ENCODE measurements around the gene ABTB2.

Gene ABTB2

GRCh38 chr11:34324466-34324865, 33.3 kb downstream of the ABTB2 start:
- Histone ChIP-seq H3K9me3 (ENCODE audit: control insufficient read depth, insufficient read depth, low read length) (no peaks in the 10 kb centered on the region), H3K27me3 (ENCODE audit: control insufficient read depth, insufficient read depth, low read length) (no peaks in the 10 kb centered on the region), H3K9ac (ENCODE audit: low read depth, low read length) (no peak overlapping the region), H3K4me1 (ENCODE audit: control insufficient read depth, insufficient read depth, low read length) (no peaks in the 10 kb centered on the region), H3K4me3 (ENCODE audit: low read depth, low read length) (no peak overlapping the region), H3K36me3 (ENCODE audit: control insufficient read depth, insufficient read depth, low read length) (peaks cover 2% of the 10 kb centered on the region)

GRCh38 chr11:34323601-34324000, 34.2 kb downstream of the ABTB2 start:
- Histone ChIP-seq H3K9ac (ENCODE audit: low read depth, low read length) (no peak overlapping the region), H3K4me1 (ENCODE audit: control insufficient read depth, insufficient read depth, low read length) (no peaks in the 10 kb centered on the region), H3K36me3 (ENCODE audit: control insufficient read depth, insufficient read depth, low read length) (peaks cover 2% of the 10 kb centered on the region), H3K4me3 (ENCODE audit: low read depth, low read length) (no peak overlapping the region), H3K9me3 (ENCODE audit: control insufficient read depth, insufficient read depth, low read length) (no peaks in the 10 kb centered on the region), H3K27me3 (ENCODE audit: control insufficient read depth, insufficient read depth, low read length) (no peaks in the 10 kb centered on the region)

GRCh38 chr11:34318111-34319037, 39.4 kb downstream of the ABTB2 start:
- no peaks in the 10 kb centered on the region for H3K36me3 ChIP-seq (ENCODE audit: control insufficient read depth, insufficient read depth, low read length)
- no peak overlapping the region for H3K4me3 ChIP-seq (ENCODE audit: low read depth, low read length)
- H3K9ac ChIP-seq (ENCODE audit: low read depth, low read length) = no peak overlapping the region
- no peaks in the 10 kb centered on the region for H3K27me3 ChIP-seq (ENCODE audit: control insufficient read depth, insufficient read depth, low read length)
- no peaks in the 10 kb centered on the region for H3K4me1 ChIP-seq (ENCODE audit: control insufficient read depth, insufficient read depth, low read length)
- no peaks in the 10 kb centered on the region for H3K9me3 ChIP-seq (ENCODE audit: control insufficient read depth, insufficient read depth, low read length)

GRCh38 chr11:34317666-34318065, 40.1 kb downstream of the ABTB2 start:
- H3K9me3 ChIP-seq (ENCODE audit: control insufficient read depth, insufficient read depth, low read length) = no peaks in the 10 kb centered on the region
- H3K36me3 ChIP-seq (ENCODE audit: control insufficient read depth, insufficient read depth, low read length) = no peaks in the 10 kb centered on the region
- H3K4me3 ChIP-seq (ENCODE audit: low read depth, low read length) = no peak overlapping the region
- H3K27me3 ChIP-seq (ENCODE audit: control insufficient read depth, insufficient read depth, low read length) = no peaks in the 10 kb centered on the region
- H3K9ac ChIP-seq (ENCODE audit: low read depth, low read length) = no peak overlapping the region
- H3K4me1 ChIP-seq (ENCODE audit: control insufficient read depth, insufficient read depth, low read length) = no peaks in the 10 kb centered on the region

GRCh38 chr11:34317036-34317360, 40.8 kb downstream of the ABTB2 start:
- Histone ChIP-seq H3K4me3 (ENCODE audit: low read depth, low read length) (no peak overlapping the region), H3K36me3 (ENCODE audit: control insufficient read depth, insufficient read depth, low read length) (no peaks in the 10 kb centered on the region), H3K27me3 (ENCODE audit: control insufficient read depth, insufficient read depth, low read length) (no peaks in the 10 kb centered on the region), H3K4me1 (ENCODE audit: control insufficient read depth, insufficient read depth, low read length) (no peaks in the 10 kb centered on the region), H3K9me3 (ENCODE audit: control insufficient read depth, insufficient read depth, low read length) (no peaks in the 10 kb centered on the region), H3K9ac (ENCODE audit: low read depth, low read length) (no peak overlapping the region)

- Histone ChIP-seq H3K9me3 (ENCODE audit: control insufficient read depth, insufficient read depth, low read length) (no peaks in the 10 kb centered on the region), H3K4me1 (ENCODE audit: control insufficient read depth, insufficient read depth, low read length) (no peaks in the 10 kb centered on the region), H3K9ac (ENCODE audit: low read depth, low read length) (no peak overlapping the region), H3K27me3 (ENCODE audit: control insufficient read depth, insufficient read depth, low read length) (no peaks in the 10 kb centered on the region), H3K36me3 (ENCODE audit: control insufficient read depth, insufficient read depth, low read length) (no peaks in the 10 kb centered on the region), H3K4me3 (ENCODE audit: low read depth, low read length) (no peak overlapping the region)
Measured at GRCh38 chr11:34316347-34317035, 41.3 kb downstream of the ABTB2 start.

- Histone ChIP-seq H3K4me3 (ENCODE audit: low read depth, low read length) (no peak overlapping the region), H3K4me1 (ENCODE audit: control insufficient read depth, insufficient read depth, low read length) (peaks cover under 1% of the 10 kb centered on the region), H3K27me3 (ENCODE audit: control insufficient read depth, insufficient read depth, low read length) (no peaks in the 10 kb centered on the region), H3K9me3 (ENCODE audit: control insufficient read depth, insufficient read depth, low read length) (no peaks in the 10 kb centered on the region), H3K9ac (ENCODE audit: low read depth, low read length) (no peak overlapping the region), H3K36me3 (ENCODE audit: control insufficient read depth, insufficient read depth, low read length) (no peaks in the 10 kb centered on the region)
Measured at GRCh38 chr11:34315394-34315793, 42.4 kb downstream of the ABTB2 start.

- H3K27me3 ChIP-seq (ENCODE audit: control insufficient read depth, insufficient read depth, low read length) = no peaks in the 10 kb centered on the region
- H3K4me1 ChIP-seq (ENCODE audit: control insufficient read depth, insufficient read depth, low read length) = peaks cover 5% of the 10 kb centered on the region
- H3K4me3 ChIP-seq (ENCODE audit: low read depth, low read length) = no peak overlapping the region
- no peak overlapping the region for H3K9ac ChIP-seq (ENCODE audit: low read depth, low read length)
- H3K36me3 ChIP-seq (ENCODE audit: control insufficient read depth, insufficient read depth, low read length) = no peaks in the 10 kb centered on the region
- no peaks in the 10 kb centered on the region for H3K9me3 ChIP-seq (ENCODE audit: control insufficient read depth, insufficient read depth, low read length)
Measured at GRCh38 chr11:34314936-34315335, 42.9 kb downstream of the ABTB2 start.

GRCh38 chr11:34314176-34314575, 43.6 kb downstream of the ABTB2 start:
- no peaks in the 10 kb centered on the region for H3K36me3 ChIP-seq (ENCODE audit: control insufficient read depth, insufficient read depth, low read length)
- H3K9ac ChIP-seq (ENCODE audit: low read depth, low read length) = no peak overlapping the region
- no peaks in the 10 kb centered on the region for H3K27me3 ChIP-seq (ENCODE audit: control insufficient read depth, insufficient read depth, low read length)
- H3K4me3 ChIP-seq (ENCODE audit: low read depth, low read length) = no peak overlapping the region
- peaks cover 7% of the 10 kb centered on the region for H3K4me1 ChIP-seq (ENCODE audit: control insufficient read depth, insufficient read depth, low read length)
- H3K9me3 ChIP-seq (ENCODE audit: control insufficient read depth, insufficient read depth, low read length) = no peaks in the 10 kb centered on the region

GRCh38 chr11:34313099-34313517, 44.7 kb downstream of the ABTB2 start:
- H3K4me3 ChIP-seq (ENCODE audit: low read depth, low read length) = no peak overlapping the region

GRCh38 chr11:34311126-34311525, 46.7 kb downstream of the ABTB2 start:
- H3K27me3 ChIP-seq (ENCODE audit: control insufficient read depth, insufficient read depth, low read length) = no peaks in the 10 kb centered on the region
- H3K36me3 ChIP-seq (ENCODE audit: control insufficient read depth, insufficient read depth, low read length) = no peaks in the 10 kb centered on the region
- H3K9ac ChIP-seq (ENCODE audit: low read depth, low read length) = no peak overlapping the region
- no peaks in the 10 kb centered on the region for H3K9me3 ChIP-seq (ENCODE audit: control insufficient read depth, insufficient read depth, low read length)
- H3K4me1 ChIP-seq (ENCODE audit: control insufficient read depth, insufficient read depth, low read length) = peaks cover 7% of the 10 kb centered on the region
- no peak overlapping the region for H3K4me3 ChIP-seq (ENCODE audit: low read depth, low read length)

More at GRCh38 chr11:34313099-34313517, 44.7 kb downstream of the ABTB2 start:
- Histone ChIP-seq H3K4me1 (ENCODE audit: control insufficient read depth, insufficient read depth, low read length) (peaks cover 7% of the 10 kb centered on the region), H3K9ac (ENCODE audit: low read depth, low read length) (no peak overlapping the region), H3K36me3 (ENCODE audit: control insufficient read depth, insufficient read depth, low read length) (no peaks in the 10 kb centered on the region), H3K27me3 (ENCODE audit: control insufficient read depth, insufficient read depth, low read length) (no peaks in the 10 kb centered on the region), H3K9me3 (ENCODE audit: control insufficient read depth, insufficient read depth, low read length) (no peaks in the 10 kb centered on the region)

GRCh38 chr11:34309965-34310364, 47.8 kb downstream of the ABTB2 start:
- H3K9me3 ChIP-seq (ENCODE audit: control insufficient read depth, insufficient read depth, low read length) = no peaks in the 10 kb centered on the region
- no peak overlapping the region for H3K9ac ChIP-seq (ENCODE audit: low read depth, low read length)
- H3K4me3 ChIP-seq (ENCODE audit: low read depth, low read length) = no peak overlapping the region
- peaks cover 7% of the 10 kb centered on the region for H3K4me1 ChIP-seq (ENCODE audit: control insufficient read depth, insufficient read depth, low read length)
- no peaks in the 10 kb centered on the region for H3K36me3 ChIP-seq (ENCODE audit: control insufficient read depth, insufficient read depth, low read length)
- no peaks in the 10 kb centered on the region for H3K27me3 ChIP-seq (ENCODE audit: control insufficient read depth, insufficient read depth, low read length)
